Cardiac fibroblast (primary cell): Measurements from ENCODE around the gene CYTH2.
"Not testable (repeated sequence)": the region's sequence is repeated elsewhere in the genome, so short reads cannot be mapped to it uniquely, and the experiment has no call there.

Experiments used
- DNase-seq, 2 donors: peaks; one replicate each; pipeline versions ENCODE4 v3.0.0 to v3.0.0-alpha.2; 2010; ENCODE audit warnings: low read depth in 2 of 2
- H3K4me3 ChIP-seq, 2 donors: replicated peaks in 1 of 2; 1 replicate in 1 of 2; 2 replicates in 1 of 2; pipeline ENCODE4 v1.5.1; 2011; ENCODE audit warnings: low read depth in 2 of 2, low read length in 2 of 2, mild to moderate bottlenecking in 2 of 2, moderate library complexity in 1 of 2
- CTCF ChIP-seq: IDR thresholded peaks from one replicate; pipeline ENCODE4 v1.5.1; 2011; ENCODE audit warnings: low read depth, mild to moderate bottlenecking, low read length, inconsistent platforms

CYTH2 gene

GRCh38 chr19:48487544-48487943, 18.4 kb downstream of the CYTH2 start:
- no peak for DNase-seq
- no peak for TF ChIP-seq CTCF
- H3K4me3 ChIP-seq = no peak overlapping the region

- DNase-seq = peak; percentile 70 to 72
- TF ChIP-seq CTCF = no peak
- no peak overlapping the region for H3K4me3 ChIP-seq
These were observed 18.8 kb downstream of the CYTH2 start for GRCh38 chr19:48487948-48488347.

GRCh38 chr19:48488478-48488877, 19.3 kb downstream of the CYTH2 start:
- not testable (repeated sequence) for H3K4me3 ChIP-seq, DNase-seq

GRCh38 chr19:48489608-48490216, 20.5 kb downstream of the CYTH2 start:
- no peak overlapping the region for H3K4me3 ChIP-seq
- TF ChIP-seq CTCF = peak; percentile 99
- peak; percentile 62 to 63 for DNase-seq

GRCh38 chr19:48490981-48491792, 22.0 kb downstream of the CYTH2 start:
- TF ChIP-seq CTCF = no peak
- no peak for DNase-seq
- no peak overlapping the region for H3K4me3 ChIP-seq

DNA sequence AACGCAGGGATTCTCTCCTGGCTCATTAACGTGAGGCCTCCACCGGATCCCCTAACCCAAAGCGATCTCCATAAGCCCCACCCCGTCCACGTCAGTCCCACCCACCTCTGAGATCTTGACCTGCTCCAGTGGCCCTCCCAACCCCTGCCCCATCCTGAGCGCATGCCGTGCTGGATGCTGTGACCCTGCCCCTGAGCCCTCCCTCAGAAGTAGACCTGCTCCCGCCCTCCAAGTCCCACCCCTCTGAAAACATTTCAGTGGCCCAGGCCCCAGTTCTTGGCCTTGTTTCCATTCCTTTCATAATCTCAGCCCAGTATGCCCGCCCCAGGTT, 22.6 kb downstream of the CYTH2 start:
- no peak for DNase-seq
- no peak overlapping the region for H3K4me3 ChIP-seq

More for the DNA sequence above, 22.6 kb downstream of the CYTH2 start:
- TF ChIP-seq CTCF = no peak
